Activated CD4-positive, alpha-beta T cell treated with anti-CD3 and anti-CD28 coated beads, Interleukin-2, amount 50 U/mL, for 1 hour (primary cell): ENCODE results near the gene DNAJC12.
A peak's percentile ranks its signal among the peaks of the same experiment; 100 is the strongest.
"Not testable (repeated sequence)": the region's sequence is repeated elsewhere in the genome, so short reads cannot be mapped to it uniquely, and the experiment has no call there.

ENCODE experiments used
- DNase-seq: peaks from one replicate; pipeline ENCODE4 v3.0.0-alpha.2; 2020

DNAJC12 gene

GRCh38 chr10:67837541-67838314 is at the start of gene DNAJC12:
TSS of gene DNAJC12 (minus strand) at chr10:67838188. CDS start at chr10:67838011, 177 bp downstream.
- DNase-seq: no peak

- peak; percentile 67 for DNase-seq
Measured at GRCh38 chr10:67884842-67885670, 47.1 kb upstream of the DNAJC12 start.

- peak; percentile 93 for DNase-seq
Measured at GRCh38 chr10:67884313-67884841, 46.4 kb upstream of the DNAJC12 start, which contains the start of gene SIRT1. TSS of gene SIRT1 (plus strand) at chr10:67884656. CDS start at chr10:67884722, 66 bp downstream.

GRCh38 chr10:67883710-67884312 is 45.8 kb upstream of the DNAJC12 start:
- DNase-seq: no peak

- no peak for DNase-seq
Measured at GRCh38 chr10:67878133-67878532, 40.1 kb upstream of the DNAJC12 start.

GRCh38 chr10:67877421-67877820 is 39.4 kb upstream of the DNAJC12 start:
- DNase-seq: not testable (repeated sequence)

- no peak for DNase-seq
Measured at GRCh38 chr10:67875340-67876238, 37.6 kb upstream of the DNAJC12 start.

- no peak for DNase-seq
Measured at GRCh38 chr10:67869996-67870395, 32.0 kb upstream of the DNAJC12 start.

- no peak for DNase-seq
Measured at GRCh38 chr10:67868132-67868531, 30.1 kb upstream of the DNAJC12 start.

GRCh38 chr10:67864607-67865371 is 26.8 kb upstream of the DNAJC12 start:
- DNase-seq: no peak

- no peak for DNase-seq
Measured at GRCh38 chr10:67863094-67863493, 25.1 kb upstream of the DNAJC12 start.

- no peak for DNase-seq
Measured at GRCh38 chr10:67861750-67862432, 23.9 kb upstream of the DNAJC12 start.

- no peak for DNase-seq
Measured at GRCh38 chr10:67858971-67859370, 21.0 kb upstream of the DNAJC12 start.

GRCh38 chr10:67853512-67853911 is 15.5 kb upstream of the DNAJC12 start:
- DNase-seq: no peak

- DNase-seq: no peak
Measured at GRCh38 chr10:67852761-67853160, 14.8 kb upstream of the DNAJC12 start.

- DNase-seq: no peak
Measured at GRCh38 chr10:67851186-67851585, 13.2 kb upstream of the DNAJC12 start.

- DNase-seq: peak; percentile 91
Measured at GRCh38 chr10:67849331-67850011, 11.5 kb upstream of the DNAJC12 start.

- DNase-seq: no peak
Measured at GRCh38 chr10:67843284-67843683, 5.3 kb upstream of the DNAJC12 start.

GRCh38 chr10:67841737-67842136 is 3.7 kb upstream of the DNAJC12 start:
- no peak for DNase-seq

GRCh38 chr10:67839951-67840350 is 2.0 kb upstream of the DNAJC12 start:
- DNase-seq: no peak
